Naive B cell (primary cell): ENCODE measurements around the gene TSFM. TPM values are rescaled to one million over a fixed set of nuclear protein-coding genes. Genes with fewer than 3 reads are reported as not detected.

Experiments
- ATAC-seq, 2 donors: fragments of 150-1000 bp; cut with Tn5 transposase; 2 replicates each; pipeline ENCODE4 v1.10.0; 2021; ENCODE audit warnings: low read depth in 2 of 2, mild to moderate bottlenecking in 2 of 2, moderate library complexity in 2 of 2
- DNase-seq: peaks from one replicate; pipeline ENCODE4 v3.0.0; 2022
- H3K27ac Mint-ChIP-seq, 6 donors: one replicate each; pipeline ENCODE4 v1.8.0; 2020 to 2022; ENCODE audit warnings: mild to moderate bottlenecking in 6 of 6, mixed read lengths in 6 of 6, moderate library complexity in 5 of 6, inconsistent platforms in 2 of 6
- H3K27me3 Mint-ChIP-seq, 3 donors: one replicate each; pipeline ENCODE4 v1.8.0; 2021 to 2022; ENCODE audit warnings: mixed read lengths in 3 of 3, mild to moderate bottlenecking in 1 of 3
- H3K36me3 Mint-ChIP-seq, 2 donors: one replicate each; pipeline ENCODE4 v1.8.0; 2020 to 2022; ENCODE audit warnings: mixed read lengths in 2 of 2, inconsistent platforms in 1 of 2, mild to moderate bottlenecking in 1 of 2
- H3K4me1 Mint-ChIP-seq, 3 donors: one replicate each; pipeline ENCODE4 v1.8.0; 2020 to 2022; ENCODE audit warnings: mixed read lengths in 3 of 3, inconsistent platforms in 1 of 3, mild to moderate bottlenecking in 1 of 3, moderate library complexity in 1 of 3
- H3K4me3 Mint-ChIP-seq, 8 donors: one replicate each; pipeline ENCODE4 v1.8.0; 2020 to 2022; ENCODE audit warnings: mild to moderate bottlenecking in 8 of 8, mixed read lengths in 8 of 8, moderate library complexity in 8 of 8, inconsistent platforms in 2 of 8
- H3K9me3 Mint-ChIP-seq, 7 donors: one replicate each; pipeline ENCODE4 v1.8.0; 2020 to 2022; ENCODE audit warnings: mixed read lengths in 7 of 7, mild to moderate bottlenecking in 5 of 7, inconsistent platforms in 2 of 7, moderate library complexity in 1 of 7
- polyA plus RNA-seq, 6 donors: library from polyadenylated mRNA; unstranded; fragments of 300-500 nt; fragmentation: Illumina TruSeq; gene quantifications; one replicate each; pipeline ENCODE4 v1.2.3, GENCODE V29; 2021; ENCODE audit warnings: low read depth in 6 of 6

Gene TSFM
- polyA plus RNA-seq, 6 donors from 2014 or later, result 19.3 to 32.4 (median 27.7) TPM

GRCh38 chr12:57760347-57760982, 22.1 kb upstream of the TSFM start:
- no peak for DNase-seq
- peaks cover 7 to 8% of the 10 kb centered on the region in 2 donors for H3K36me3 Mint-ChIP-seq
- peak overlapping the region in 1 of 8 donors; percentile 74 for H3K4me3 Mint-ChIP-seq
- no peak for ATAC-seq
- peaks cover 54 to 67% (median 65%) of the 10 kb centered on the region in 3 donors for H3K4me1 Mint-ChIP-seq
- peak overlapping the region in 1 of 6 donors; percentile 26 for H3K27ac Mint-ChIP-seq
- H3K27me3 Mint-ChIP-seq, result peaks cover 0 to 15% (median 13%) of the 10 kb centered on the region in 3 donors
- H3K9me3 Mint-ChIP-seq, result no peaks in the 10 kb centered on the region

GRCh38 chr12:57761391-57761998, 21.1 kb upstream of the TSFM start:
- H3K4me3 Mint-ChIP-seq, result peak overlapping the region in 1 of 8 donors; percentile 6
- H3K9me3 Mint-ChIP-seq, result no peaks in the 10 kb centered on the region
- peaks cover 56 to 69% (median 68%) of the 10 kb centered on the region in 3 donors for H3K4me1 Mint-ChIP-seq
- peaks cover 7 to 8% of the 10 kb centered on the region in 2 donors for H3K36me3 Mint-ChIP-seq
- peaks cover 4 to 25% (median 19%) of the 10 kb centered on the region in 3 donors for H3K27me3 Mint-ChIP-seq
- DNase-seq (no peak), ATAC-seq (no peak)
- H3K27ac Mint-ChIP-seq, result peak overlapping the region in 1 of 6 donors; percentile 53

- ATAC-seq, result no peak
- Mint-ChIP-seq H3K9me3 (no peaks in the 10 kb centered on the region), H3K27ac (no peak overlapping the region), H3K36me3 (peaks cover 7 to 8% of the 10 kb centered on the region in 2 donors), H3K4me3 (peak overlapping the region in 1 of 8 donors; percentile 81), H3K27me3 (peaks cover 11 to 30% (median 29%) of the 10 kb centered on the region in 3 donors), H3K4me1 (peaks cover 52 to 66% (median 65%) of the 10 kb centered on the region in 3 donors)
- no peak for DNase-seq
Observed at GRCh38 chr12:57762463-57762862, 20.1 kb upstream of the TSFM start.

- no peak for ATAC-seq
- Mint-ChIP-seq H3K9me3 (no peaks in the 10 kb centered on the region), H3K4me3 (peak overlapping the region; percentile 9 to 93 (median 90)), H3K27ac (peak overlapping the region in 1 of 6 donors; percentile 37), H3K36me3 (peaks cover 0 to 8% of the 10 kb centered on the region in 2 donors), H3K4me1 (peaks cover 46 to 57% (median 54%) of the 10 kb centered on the region in 3 donors), H3K27me3 (peaks cover 14 to 40% (median 30%) of the 10 kb centered on the region in 3 donors)
- DNase-seq, result no peak
Observed at GRCh38 chr12:57763881-57764661, 18.5 kb upstream of the TSFM start.

- H3K4me1 Mint-ChIP-seq, result peaks cover 41 to 52% (median 49%) of the 10 kb centered on the region in 3 donors
- ATAC-seq (peak; percentile 21 to 24), DNase-seq (no peak)
- no peaks in the 10 kb centered on the region for H3K9me3 Mint-ChIP-seq
- peak overlapping the region in 7 of 8 donors; percentile 81 to 93 (median 90) for H3K4me3 Mint-ChIP-seq
- H3K36me3 Mint-ChIP-seq, result peaks cover 0 to 4% of the 10 kb centered on the region in 2 donors
- H3K27me3 Mint-ChIP-seq, result peaks cover 14 to 40% (median 30%) of the 10 kb centered on the region in 3 donors
- peak overlapping the region in 3 of 6 donors; percentile 34 to 79 (median 71) for H3K27ac Mint-ChIP-seq
Observed at GRCh38 chr12:57764662-57765002, 18.0 kb upstream of the TSFM start.

GRCh38 chr12:57765003-57765697, 17.4 kb upstream of the TSFM start:
- no peak for DNase-seq
- H3K9me3 Mint-ChIP-seq, result no peaks in the 10 kb centered on the region
- peaks cover 39 to 48% (median 47%) of the 10 kb centered on the region in 3 donors for H3K4me1 Mint-ChIP-seq
- peak overlapping the region; percentile 81 to 94 (median 90) for H3K4me3 Mint-ChIP-seq
- H3K27ac Mint-ChIP-seq, result peak overlapping the region in 4 of 6 donors; percentile 34 to 84 (median 68)
- peak; percentile 76 to 78 for ATAC-seq
- H3K27me3 Mint-ChIP-seq, result peaks cover 14 to 40% (median 30%) of the 10 kb centered on the region in 3 donors
- H3K36me3 Mint-ChIP-seq, result peaks cover 0 to 5% of the 10 kb centered on the region in 2 donors

GRCh38 chr12:57765698-57766463, 16.7 kb upstream of the TSFM start:
- DNase-seq, result no peak
- Mint-ChIP-seq H3K27me3 (peaks cover 14 to 40% (median 30%) of the 10 kb centered on the region in 3 donors), H3K36me3 (peaks cover 0 to 5% of the 10 kb centered on the region in 2 donors), H3K9me3 (no peaks in the 10 kb centered on the region), H3K4me3 (peak overlapping the region; percentile 81 to 94 (median 90)), H3K4me1 (peaks cover 39 to 43% (median 41%) of the 10 kb centered on the region in 3 donors), H3K27ac (peak overlapping the region in 4 of 6 donors; percentile 57 to 84 (median 68))
- peak; percentile 9 to 18 for ATAC-seq

GRCh38 chr12:57766464-57767304, 15.9 kb upstream of the TSFM start, which contains the start of gene CYP27B1:
Gene CYP27B1, minus strand, starts transcription at chr12:57767078. Its CDS starts 37 bp downstream, at chr12:57767041.
- Mint-ChIP-seq H3K27ac (peak within 1 kb of the TSS in 2 of 6 donors; percentile 26 to 57), H3K9me3 (no peaks in the 10 kb centered on the region), H3K36me3 (peaks cover 0 to 5% of the 10 kb centered on the region in 2 donors), H3K4me1 (peaks cover 40 to 48% (median 41%) of the 10 kb centered on the region in 3 donors), H3K4me3 (peak within 1 kb of the TSS; percentile 81 to 94 (median 90)), H3K27me3 (peaks cover 14 to 40% (median 30%) of the 10 kb centered on the region in 3 donors)
- no peak for DNase-seq
- ATAC-seq, result peak in 1 of 2 donors; percentile 6

GRCh38 chr12:57767305-57767698, 15.3 kb upstream of the TSFM start:
- H3K4me3 Mint-ChIP-seq, result peak overlapping the region in 6 of 8 donors; percentile 35 to 93 (median 84)
- H3K27me3 Mint-ChIP-seq, result peaks cover 14 to 40% (median 30%) of the 10 kb centered on the region in 3 donors
- H3K4me1 Mint-ChIP-seq, result peaks cover 44 to 52% (median 46%) of the 10 kb centered on the region in 3 donors
- DNase-seq, result no peak
- H3K9me3 Mint-ChIP-seq, result no peaks in the 10 kb centered on the region
- no peak for ATAC-seq
- H3K27ac Mint-ChIP-seq, result no peak overlapping the region
- H3K36me3 Mint-ChIP-seq, result peaks cover 0 to 5% of the 10 kb centered on the region in 2 donors

GRCh38 chr12:57767876-57768275, 14.7 kb upstream of the TSFM start:
- peaks cover 14 to 40% (median 30%) of the 10 kb centered on the region in 3 donors for H3K27me3 Mint-ChIP-seq

GRCh38 chr12:57769594-57769993, 13.0 kb upstream of the TSFM start:
- Mint-ChIP-seq H3K9me3 (no peaks in the 10 kb centered on the region), H3K36me3 (peaks cover 0 to 5% of the 10 kb centered on the region in 2 donors), H3K4me3 (peak overlapping the region in 4 of 8 donors; percentile 54 to 95 (median 81)), H3K4me1 (peaks cover 41 to 46% (median 42%) of the 10 kb centered on the region in 3 donors), H3K27ac (peak overlapping the region in 1 of 6 donors; percentile 56), H3K27me3 (peaks cover 14 to 35% (median 23%) of the 10 kb centered on the region in 3 donors)
- ATAC-seq, result no peak
- no peak for DNase-seq

More at GRCh38 chr12:57767876-57768275, 14.7 kb upstream of the TSFM start:
- Mint-ChIP-seq H3K4me3 (peak overlapping the region in 2 of 8 donors; percentile 53 to 94), H3K27ac (no peak overlapping the region), H3K36me3 (peaks cover 0 to 5% of the 10 kb centered on the region in 2 donors), H3K9me3 (no peaks in the 10 kb centered on the region), H3K4me1 (peaks cover 45 to 53% (median 49%) of the 10 kb centered on the region in 3 donors)
- no peak for ATAC-seq
- DNase-seq, result no peak
